HEK293 (cell line): ENCODE measurements around the gene CFAP46.

Experiments used
- CTCF ChIP-seq: fragments of 450-650 bp; formaldehyde crosslinking; IDR thresholded peaks from 2 replicates; pipeline ENCODE4 v1.5.1; 2016; ENCODE audit warnings: missing biosample characterization, missing genetic modification characterization
- ZNF626 ChIP-seq: fragments of 450-650 bp; sonication (Bioruptor Pico); formaldehyde crosslinking; IDR thresholded peaks from 2 replicates; pipeline ENCODE4 v1.5.1; 2018; ENCODE audit warnings: missing biosample characterization, missing genetic modification characterization, inconsistent platforms
- ZXDB ChIP-seq: fragments of 450-650 bp; formaldehyde crosslinking; IDR thresholded peaks from 2 replicates; pipeline ENCODE4 v1.5.1; 2016; ENCODE audit warnings: missing biosample characterization, missing genetic modification characterization
- TF ChIP-seq, protein P1 (sequence below): fragments of 450-650 bp; formaldehyde crosslinking; IDR thresholded peaks from 2 replicates; pipeline ENCODE4 v1.5.1; 2016; ENCODE audit warnings: missing biosample characterization, missing genetic modification characterization

GRCh38 chr10:132933308-132934042 lies 8.9 kb downstream of the CFAP46 start:
- TF ChIP-seq CTCF, result no peak
- no peak for TF ChIP-seq ZNF626 (tag by site-specific recombination)
- no peak for TF ChIP-seq ZXDB (tag by site-specific recombination)
- TF ChIP-seq, protein P1, sequence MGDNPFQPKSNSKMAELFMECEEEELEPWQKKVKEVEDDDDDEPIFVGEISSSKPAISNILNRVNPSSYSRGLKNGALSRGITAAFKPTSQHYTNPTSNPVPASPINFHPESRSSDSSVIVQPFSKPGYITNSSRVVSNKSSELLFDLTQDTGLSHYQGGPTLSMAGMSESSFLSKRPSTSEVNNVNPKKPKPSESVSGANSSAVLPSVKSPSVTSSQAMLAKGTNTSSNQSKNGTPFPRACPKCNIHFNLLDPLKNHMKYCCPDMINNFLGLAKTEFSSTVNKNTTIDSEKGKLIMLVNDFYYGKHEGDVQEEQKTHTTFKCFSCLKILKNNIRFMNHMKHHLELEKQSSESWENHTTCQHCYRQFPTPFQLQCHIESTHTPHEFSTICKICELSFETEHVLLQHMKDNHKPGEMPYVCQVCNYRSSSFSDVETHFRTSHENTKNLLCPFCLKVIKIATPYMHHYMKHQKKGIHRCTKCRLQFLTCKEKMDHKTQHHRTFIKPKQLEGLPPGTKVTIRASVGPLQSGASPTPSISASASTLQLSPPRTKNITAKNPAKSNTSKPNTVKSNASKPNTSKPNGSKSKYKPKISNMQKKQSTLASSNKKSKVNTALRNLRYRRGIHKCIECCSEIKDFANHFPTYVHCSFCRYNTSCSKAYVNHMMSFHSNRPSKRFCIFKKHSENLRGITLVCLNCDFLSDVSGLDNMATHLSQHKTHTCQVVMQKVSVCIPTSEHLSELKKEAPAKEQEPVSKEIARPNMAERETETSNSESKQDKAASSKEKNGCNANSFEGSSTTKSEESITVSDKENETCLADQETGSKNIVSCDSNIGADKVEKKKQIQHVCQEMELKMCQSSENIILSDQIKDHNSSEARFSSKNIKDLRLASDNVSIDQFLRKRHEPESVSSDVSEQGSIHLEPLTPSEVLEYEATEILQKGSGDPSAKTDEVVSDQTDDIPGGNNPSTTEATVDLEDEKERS (tag by site-specific recombination), result no peak
